AG04450 (cell line): ENCODE measurements around the gene SEMA3B. TPM values are rescaled to one million over a fixed set of nuclear protein-coding genes. Genes with fewer than 3 reads are reported as not detected.
"Not testable (repeated sequence)": the region's sequence is repeated elsewhere in the genome, so short reads cannot be mapped to it uniquely, and the experiment has no call there.

Source experiments
- CTCF ChIA-PET: fragments of 300-600, 350-600 bp; formaldehyde crosslinking; extraction: SDS; loops from one replicate; lab custom pipeline; 2022; ENCODE audit warnings: antibody characterized with exemption, inconsistent platforms; lab: Charles Lee
- POLR2A ChIA-PET: fragments of 350-600 bp; formaldehyde crosslinking; extraction: SDS; loops from one replicate; lab custom pipeline; 2021; ENCODE audit warnings: antibody characterized with exemption, inconsistent platforms; lab: Yijun Ruan, JAX
- DNase-seq: peaks from one replicate; pipeline ENCODE4 v3.0.0-alpha.2; 2011; ENCODE audit warnings: low read depth, low spot score
- H3K27ac ChIP-seq: one replicate; pipeline ENCODE4 v1.5.1; 2012; ENCODE audit warnings: low read depth, low read length, control low read depth
- H3K27me3 ChIP-seq: one replicate; pipeline ENCODE4 v1.6.0; 2012; ENCODE audit warnings: low read length; ENCODE audit not compliant: control insufficient read depth, insufficient read depth
- H3K4me3 ChIP-seq: 2 replicates; pipeline ENCODE4 v1.5.1; 2011; ENCODE audit warnings: mild to moderate bottlenecking, low read depth, low read length, control low read depth
- H3K9me3 ChIP-seq: 2 replicates; pipeline ENCODE4 v1.5.1; 2012; ENCODE audit warnings: low read length; ENCODE audit not compliant: control insufficient read depth, insufficient read depth
- polyA plus RNA-seq: library from polyadenylated mRNA; depleted of rRNA; stranded (reverse); fragments of >200 nt; gene quantifications from 2 replicates; pipeline ENCODE4 v1.2.3, GENCODE V29; 2011
- TF ChIP-seq, protein P1 (sequence below): IDR thresholded peaks from 2 replicates; pipeline ENCODE4 v1.5.1; 2011; ENCODE audit warnings: low read depth, low read length, control low read depth, inconsistent platforms

Gene SEMA3B
- polyA plus RNA-seq, 1 experiment, result 22.0 TPM

DNA sequence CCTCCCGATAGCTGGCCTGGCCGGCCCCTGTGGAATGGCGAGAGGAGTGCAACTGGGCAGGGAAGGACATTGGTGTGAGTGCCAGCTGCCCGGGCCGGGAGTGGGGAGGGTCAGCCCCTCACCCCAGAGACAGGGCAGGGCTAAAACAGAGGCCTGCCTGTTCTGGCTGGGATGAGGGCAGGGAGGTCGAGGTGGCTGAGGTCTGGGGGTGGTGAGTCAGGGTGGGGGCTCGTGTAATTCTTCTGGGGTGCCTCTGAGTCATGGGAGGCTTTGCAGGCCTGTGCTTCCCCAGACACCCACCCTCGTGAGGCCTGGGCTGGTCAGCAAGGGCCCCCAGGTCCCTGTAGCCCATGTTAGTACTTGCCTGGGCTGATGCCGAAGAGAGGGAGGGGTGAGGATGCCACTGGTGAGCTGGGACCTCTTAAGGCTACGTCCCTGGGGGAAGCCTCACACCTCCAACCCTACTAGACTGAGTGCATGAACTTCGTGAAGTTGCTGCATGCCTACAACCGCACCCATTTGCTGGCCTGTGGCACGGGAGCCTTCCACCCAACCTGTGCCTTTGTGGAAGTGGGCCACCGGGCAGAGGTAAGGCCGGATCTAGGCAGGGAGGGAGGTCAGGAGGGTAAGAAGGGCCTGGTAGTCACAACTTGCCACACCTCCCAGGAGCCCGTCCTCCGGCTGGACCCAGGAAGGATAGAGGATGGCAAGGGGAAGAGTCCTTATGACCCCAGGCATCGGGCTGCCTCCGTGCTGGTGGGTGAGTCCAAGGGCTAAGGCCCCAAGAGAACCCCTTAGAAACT is 1.7 kb downstream of the SEMA3B start:
- no peak for DNase-seq
- Histone ChIP-seq H3K9me3 (no peaks in the 10 kb centered on the region; the same call in 1 of the 2 replicates), H3K27me3 (peaks cover 10% of the 10 kb centered on the region), H3K27ac (no peak overlapping the region), H3K4me3 (no peak overlapping the region)
- ChIA-PET POLR2A (no interaction called here), CTCF (interaction anchor here (0.7 to 2.6 kb wide), 9 partner anchors 10 to 78 kb away, joined by 3 to 11 read pairs (median 3); partner anchors contain the start of gene SLC38A3)
- TF ChIP-seq, protein P1, sequence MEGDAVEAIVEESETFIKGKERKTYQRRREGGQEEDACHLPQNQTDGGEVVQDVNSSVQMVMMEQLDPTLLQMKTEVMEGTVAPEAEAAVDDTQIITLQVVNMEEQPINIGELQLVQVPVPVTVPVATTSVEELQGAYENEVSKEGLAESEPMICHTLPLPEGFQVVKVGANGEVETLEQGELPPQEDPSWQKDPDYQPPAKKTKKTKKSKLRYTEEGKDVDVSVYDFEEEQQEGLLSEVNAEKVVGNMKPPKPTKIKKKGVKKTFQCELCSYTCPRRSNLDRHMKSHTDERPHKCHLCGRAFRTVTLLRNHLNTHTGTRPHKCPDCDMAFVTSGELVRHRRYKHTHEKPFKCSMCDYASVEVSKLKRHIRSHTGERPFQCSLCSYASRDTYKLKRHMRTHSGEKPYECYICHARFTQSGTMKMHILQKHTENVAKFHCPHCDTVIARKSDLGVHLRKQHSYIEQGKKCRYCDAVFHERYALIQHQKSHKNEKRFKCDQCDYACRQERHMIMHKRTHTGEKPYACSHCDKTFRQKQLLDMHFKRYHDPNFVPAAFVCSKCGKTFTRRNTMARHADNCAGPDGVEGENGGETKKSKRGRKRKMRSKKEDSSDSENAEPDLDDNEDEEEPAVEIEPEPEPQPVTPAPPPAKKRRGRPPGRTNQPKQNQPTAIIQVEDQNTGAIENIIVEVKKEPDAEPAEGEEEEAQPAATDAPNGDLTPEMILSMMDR, result no peak

DNA sequence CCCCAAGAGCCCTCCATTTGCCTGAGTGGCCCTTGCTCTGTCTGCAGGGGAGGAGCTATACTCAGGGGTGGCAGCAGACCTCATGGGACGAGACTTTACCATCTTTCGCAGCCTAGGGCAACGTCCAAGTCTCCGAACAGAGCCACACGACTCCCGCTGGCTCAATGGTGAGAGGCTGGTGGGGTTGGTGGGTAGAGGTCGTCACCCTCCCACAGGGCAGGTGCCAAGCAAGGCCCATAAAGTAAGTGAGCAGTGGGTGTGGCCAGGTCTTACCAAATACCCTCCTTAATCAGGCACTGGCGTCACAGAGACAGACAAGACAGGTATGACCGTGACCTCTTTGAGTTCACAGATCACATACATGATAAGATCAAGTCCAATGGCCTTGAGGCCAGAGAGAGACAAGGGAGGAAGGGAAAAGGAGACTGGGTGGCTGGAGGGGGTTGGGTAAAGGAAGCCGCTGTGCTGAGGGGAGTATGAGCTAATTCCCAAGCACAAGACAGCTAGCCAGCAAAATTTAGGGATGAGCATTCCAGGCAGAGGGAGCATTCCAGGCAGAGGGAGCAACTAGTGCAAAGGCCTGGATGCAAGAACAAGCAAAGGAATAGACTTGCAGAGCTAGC is 2.5 kb downstream of the SEMA3B start:
- Histone ChIP-seq H3K4me3 (no peak overlapping the region), H3K9me3 (no peaks in the 10 kb centered on the region; the same call in 1 of the 2 replicates), H3K27me3 (peaks cover 15% of the 10 kb centered on the region), H3K27ac (no peak overlapping the region)
- ChIA-PET CTCF (interaction anchor here (0.7 to 2.6 kb wide), 10 partner anchors 11 to 79 kb away, joined by 3 to 11 read pairs (median 4); partner anchors contain the start of gene SLC38A3), POLR2A (interaction anchor here (1.5 kb wide), 1 partner anchor 45 kb away, joined by 8 read pairs; no protein-coding TSS in a partner anchor)
- TF ChIP-seq, protein P1, result no peak
- DNase-seq, result no peak

DNA sequence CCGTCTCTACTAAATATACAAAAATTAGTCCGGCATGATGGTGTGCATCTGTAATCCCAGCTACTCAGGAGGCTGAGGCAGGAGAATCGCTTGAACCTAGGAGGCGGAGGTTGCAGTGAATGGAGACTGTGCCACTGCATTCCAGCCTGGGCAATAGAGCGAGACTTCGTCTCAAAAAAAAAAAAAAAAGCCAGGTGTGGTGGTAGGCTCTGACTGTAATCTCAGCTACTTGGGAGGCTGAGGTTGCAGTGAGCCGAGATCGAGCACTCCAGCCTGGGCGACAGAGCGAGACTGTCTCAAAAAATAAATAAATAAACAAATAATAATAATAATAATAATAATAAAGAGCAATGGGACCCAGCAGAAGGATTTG is 3.6 kb downstream of the SEMA3B start:
- not testable (repeated sequence) for H3K27ac ChIP-seq, H3K9me3 ChIP-seq, DNase-seq, H3K4me3 ChIP-seq
- ChIA-PET CTCF (interaction anchor here (0.6 to 2.5 kb wide), 7 partner anchors 12 to 130 kb away, joined by 3 to 9 read pairs (median 8); no protein-coding TSS in a partner anchor), POLR2A (interaction anchor here (0.7 to 1.5 kb wide), 3 partner anchors 27 to 74 kb away, joined by 4 to 8 read pairs (median 7); no protein-coding TSS in a partner anchor)
- H3K27me3 ChIP-seq, result peaks cover 19% of the 10 kb centered on the region

DNA sequence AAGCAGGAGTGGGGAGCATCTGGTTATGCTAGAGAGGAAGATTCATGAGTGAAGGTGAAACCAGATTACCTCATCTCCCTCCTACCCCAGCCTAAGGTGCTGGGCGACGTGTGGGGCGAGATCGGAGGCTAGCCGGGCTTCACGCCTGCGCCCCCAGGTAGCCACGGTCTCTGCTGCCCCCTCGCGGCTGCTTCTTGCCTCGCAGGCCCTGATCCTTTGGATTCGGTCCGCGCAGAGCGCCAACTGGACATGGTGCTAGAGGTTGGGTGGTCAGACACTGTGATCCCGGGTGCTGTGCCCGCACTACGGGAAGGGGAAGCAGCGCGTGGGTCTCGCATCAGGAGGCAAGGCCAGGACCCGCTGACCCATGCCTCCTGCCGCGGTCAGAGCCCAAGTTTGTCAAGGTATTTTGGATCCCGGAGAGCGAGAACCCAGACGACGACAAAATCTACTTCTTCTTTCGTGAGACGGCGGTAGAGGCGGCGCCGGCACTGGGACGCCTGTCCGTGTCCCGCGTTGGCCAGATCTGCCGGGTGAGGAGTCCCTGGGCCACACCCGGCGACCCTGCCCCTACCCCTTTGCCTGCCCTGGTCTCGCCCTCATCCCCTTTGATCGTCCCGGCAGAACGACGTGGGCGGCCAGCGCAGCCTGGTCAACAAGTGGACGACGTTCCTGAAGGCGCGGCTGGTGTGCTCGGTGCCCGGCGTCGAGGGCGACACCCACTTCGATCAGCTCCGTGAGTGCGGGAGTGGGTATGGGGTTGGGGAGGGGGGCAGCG is 4.2 kb downstream of the SEMA3B start:
- DNase-seq, result no peak

More for the DNA sequence above, 4.2 kb downstream of the SEMA3B start:
- ChIA-PET POLR2A (interaction anchor here (0.7 kb wide), 1 partner anchor 74 kb away, joined by 7 read pairs; no protein-coding TSS in a partner anchor), CTCF (interaction anchor here (1.0 to 2.5 kb wide), 4 partner anchors 13 to 81 kb away, joined by 4 to 9 read pairs (median 8); no protein-coding TSS in a partner anchor)
- TF ChIP-seq, protein P1, result peak; percentile 92
- Histone ChIP-seq H3K27me3 (peaks cover 19% of the 10 kb centered on the region), H3K9me3 (no peaks in the 10 kb centered on the region; the same call in 1 of the 2 replicates), H3K27ac (no peak overlapping the region), H3K4me3 (peak overlapping the region; percentile 49)
